ENCODE results near the gene AP1S1.

GRCh38 chr7:101121991-101122932, 32.0 kb upstream of the AP1S1 start:
- TF ChIP-seq, protein P1, sequence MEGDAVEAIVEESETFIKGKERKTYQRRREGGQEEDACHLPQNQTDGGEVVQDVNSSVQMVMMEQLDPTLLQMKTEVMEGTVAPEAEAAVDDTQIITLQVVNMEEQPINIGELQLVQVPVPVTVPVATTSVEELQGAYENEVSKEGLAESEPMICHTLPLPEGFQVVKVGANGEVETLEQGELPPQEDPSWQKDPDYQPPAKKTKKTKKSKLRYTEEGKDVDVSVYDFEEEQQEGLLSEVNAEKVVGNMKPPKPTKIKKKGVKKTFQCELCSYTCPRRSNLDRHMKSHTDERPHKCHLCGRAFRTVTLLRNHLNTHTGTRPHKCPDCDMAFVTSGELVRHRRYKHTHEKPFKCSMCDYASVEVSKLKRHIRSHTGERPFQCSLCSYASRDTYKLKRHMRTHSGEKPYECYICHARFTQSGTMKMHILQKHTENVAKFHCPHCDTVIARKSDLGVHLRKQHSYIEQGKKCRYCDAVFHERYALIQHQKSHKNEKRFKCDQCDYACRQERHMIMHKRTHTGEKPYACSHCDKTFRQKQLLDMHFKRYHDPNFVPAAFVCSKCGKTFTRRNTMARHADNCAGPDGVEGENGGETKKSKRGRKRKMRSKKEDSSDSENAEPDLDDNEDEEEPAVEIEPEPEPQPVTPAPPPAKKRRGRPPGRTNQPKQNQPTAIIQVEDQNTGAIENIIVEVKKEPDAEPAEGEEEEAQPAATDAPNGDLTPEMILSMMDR (IDR thresholded peaks at IDR 0.05): no peak
- TF ChIP-seq POLR2A (IDR thresholded peaks at IDR 0.05): no peak
- TF ChIP-seq POLR2AphosphoS5 (IDR thresholded peaks at IDR 0.05): peak; percentile 25 to 85 (median 85)
